Measurements from ENCODE around the gene JUP.

The JUP gene

GRCh38 chr17:41799366-41799765 is 12.9 kb upstream of the JUP start:
- DNase-seq (ENCODE audit: low spot score) = peak; percentile 52
- POLR2A ChIA-PET (ENCODE audit: low non-redundant PET) = interaction anchor here (0.5 to 5.8 kb wide), 3 partner anchors 13 to 18 kb away, joined by 3 to 90 read pairs (median 4); partner anchors contain the start of genes FKBP10 and JUP
- TF ChIP-seq CTCF (conservative IDR thresholded peaks at IDR 0.05; ENCODE audit: low read depth) = no peak
- peak overlapping the region; percentile 100 for H3K27ac ChIP-seq
- CTCF ChIA-PET = interaction anchor here (3.9 kb wide), 1 partner anchor 13 kb away, joined by 51 read pairs; the partner anchor contains the start of gene JUP

GRCh38 chr17:41797377-41797776 is 10.9 kb upstream of the JUP start:
- DNase-seq (ENCODE audit: low spot score) = no peak
- ChIA-PET POLR2A (ENCODE audit: low non-redundant PET) (interaction anchor here (5.8 kb wide), 1 partner anchor 12 kb away, joined by 90 read pairs; the partner anchor contains the start of gene JUP), CTCF (interaction anchor here (0.6 kb wide), 2 partner anchors 32 to 60 kb away, joined by 3 read pairs; no protein-coding TSS in a partner anchor)
- peak overlapping the region; percentile 100 for H3K27ac ChIP-seq
- TF ChIP-seq CTCF (conservative IDR thresholded peaks at IDR 0.05; ENCODE audit: low read depth) = no peak

GRCh38 chr17:41796121-41796895 is 9.8 kb upstream of the JUP start:
- peak overlapping the region; percentile 100 for H3K27ac ChIP-seq
- no peak for TF ChIP-seq CTCF (conservative IDR thresholded peaks at IDR 0.05; ENCODE audit: low read depth)
- POLR2A ChIA-PET (ENCODE audit: low non-redundant PET) = interaction anchor here (1.0 kb wide), 1 partner anchor 10 kb away, joined by 5 read pairs; the partner anchor contains the start of gene JUP
- CTCF ChIA-PET = interaction anchor here (0.7 kb wide), 1 partner anchor 106 kb away, joined by 4 read pairs; no protein-coding TSS in a partner anchor
- no peak for DNase-seq (ENCODE audit: low spot score)

GRCh38 chr17:41794540-41794975 is 8.0 kb upstream of the JUP start:
- no peak for TF ChIP-seq CTCF (conservative IDR thresholded peaks at IDR 0.05; ENCODE audit: low read depth)
- CTCF ChIA-PET = interaction anchor here (0.6 kb wide), 1 partner anchor 17 kb away, joined by 3 read pairs; no protein-coding TSS in a partner anchor
- POLR2A ChIA-PET (ENCODE audit: low non-redundant PET) = interaction anchor here (0.6 to 0.7 kb wide), 3 partner anchors 71 to 174 kb away, joined by 3 to 4 read pairs (median 4); no protein-coding TSS in a partner anchor
- peak overlapping the region; percentile 100 for H3K27ac ChIP-seq
- no peak for DNase-seq (ENCODE audit: low spot score)

- ChIA-PET CTCF (interaction anchor here (1.0 kb wide), 1 partner anchor 7 kb away, joined by 4 read pairs; no protein-coding TSS in a partner anchor), POLR2A (ENCODE audit: low non-redundant PET) (interaction anchor here (0.6 to 1.3 kb wide), 3 partner anchors 13 to 81 kb away, joined by 3 to 4 read pairs (median 4); no protein-coding TSS in a partner anchor)
These were observed 7.5 kb upstream of the JUP start for GRCh38 chr17:41793784-41794539.

More at GRCh38 chr17:41793784-41794539, 7.5 kb upstream of the JUP start:
- TF ChIP-seq CTCF (conservative IDR thresholded peaks at IDR 0.05; ENCODE audit: low read depth) = no peak
- DNase-seq (ENCODE audit: low spot score) = no peak
- peak overlapping the region; percentile 100 for H3K27ac ChIP-seq
